Measurements from ENCODE around the gene RAD9A. TPM values are rescaled to one million over a fixed set of nuclear protein-coding genes. Genes with fewer than 3 reads are reported as not detected.

RAD9A gene
- total and polyA plus RNA-seq, 9 of the 15 experiments (the other 6 are each of a cell fraction or from before 2014, with no cell fraction given), result 1.4 to 41.2 (median 16.1) TPM

DNA sequence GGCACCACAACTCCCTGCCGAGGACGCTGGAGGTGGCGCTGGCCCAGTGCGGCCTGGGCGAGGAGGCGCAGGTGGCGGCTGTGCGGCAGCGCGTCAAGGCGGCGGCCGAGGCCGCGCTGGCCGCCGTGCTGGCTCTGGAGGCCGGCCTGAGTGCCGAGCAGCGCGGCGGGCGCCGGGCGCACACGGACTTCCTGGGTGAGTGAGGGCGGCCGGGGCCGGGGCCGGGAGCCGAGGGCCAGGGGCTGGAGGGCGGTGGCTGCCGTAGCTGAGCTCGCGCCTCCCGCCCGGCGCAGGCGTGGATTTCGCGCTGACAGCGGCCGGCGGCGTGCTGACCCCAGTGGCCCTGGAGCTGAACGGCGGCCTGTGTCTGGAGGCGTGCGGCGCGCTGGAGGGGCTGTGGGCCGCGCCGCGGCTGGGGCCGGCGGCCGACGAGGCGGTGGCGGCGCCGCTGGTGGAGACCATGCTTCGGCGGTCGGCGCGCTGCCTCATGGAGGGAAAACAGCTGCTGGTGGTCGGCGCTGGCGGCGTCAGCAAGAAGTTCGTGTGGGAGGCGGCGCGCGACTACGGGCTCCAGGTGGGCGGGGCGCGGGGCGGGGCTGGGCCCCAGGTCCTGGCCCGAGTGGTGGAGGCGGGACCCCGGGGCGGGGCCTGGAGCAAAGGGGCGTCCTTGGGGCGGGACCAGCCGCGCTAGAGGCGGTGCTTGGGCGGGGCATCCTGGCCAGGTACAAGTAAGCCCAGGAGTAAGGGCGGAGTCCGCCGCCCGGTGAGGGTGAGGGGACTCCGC is 29.1 kb downstream of the RAD9A start (continued):
- TF ChIP-seq FOXA3 (CRISPR knock-in tag; conservative IDR thresholded peaks at IDR 0.05 in 1 of 2, IDR thresholded peaks at IDR 0.05 in 1 of 2), result no peak
- peak; percentile 77 for TF ChIP-seq RBBP5 (IDR thresholded peaks at IDR 0.05; ENCODE audit: borderline replicate concordance, insufficient read depth, low read length, poor library complexity, severe bottlenecking)
- no peak; the same call in 1 of the 2 replicates for TF ChIP-seq KLF1 (tag; IDR thresholded peaks at IDR 0.05)
- peak; percentile 65 for TF ChIP-seq KDM5B (IDR thresholded peaks at IDR 0.05; ENCODE audit: insufficient replicate concordance, low read depth, low read length)
- no peak for TF ChIP-seq TCF3 (CRISPR knock-in tag; IDR thresholded peaks at IDR 0.05)
- peak; percentile 95 for TF ChIP-seq L3MBTL2 (IDR thresholded peaks at IDR 0.05)
- TF ChIP-seq SAFB2 (IDR thresholded peaks at IDR 0.05; ENCODE audit: borderline replicate concordance, low read depth, low read length, severe bottlenecking), result no peak
- TF ChIP-seq BCOR (IDR thresholded peaks at IDR 0.05), result no peak
- TF ChIP-seq ZNF780A (CRISPR knock-in tag; IDR thresholded peaks at IDR 0.05), result no peak
- no peak for TF ChIP-seq ZNF695 (CRISPR knock-in tag; IDR thresholded peaks at IDR 0.05)
- TF ChIP-seq BDP1 (IDR thresholded peaks at IDR 0.05; ENCODE audit: insufficient read depth, insufficient read length), result no peak
- no peak for TF ChIP-seq ZNF212 (CRISPR knock-in tag; IDR thresholded peaks at IDR 0.05)
- TF ChIP-seq ZNF175 (CRISPR knock-in tag; IDR thresholded peaks at IDR 0.05; ENCODE audit: low read depth), result 0 out of 2 replicates have a peak, but pooled peaks have one; percentile 32
- peak; percentile 27; the same call in 1 of the 2 replicates for TF ChIP-seq ERF (CRISPR knock-in tag; IDR thresholded peaks at IDR 0.05)
- no peak for TF ChIP-seq CBFA2T2 (conservative IDR thresholded peaks at IDR 0.05)
- peak; percentile 66; the same call in 1 of the 2 replicates for TF ChIP-seq SMAD4 (CRISPR knock-in tag; conservative IDR thresholded peaks at IDR 0.05)
- no peak for TF ChIP-seq NFIX (CRISPR knock-in tag; IDR thresholded peaks at IDR 0.05; ENCODE audit: low read depth)
- TF ChIP-seq HDAC2 (IDR thresholded peaks at IDR 0.05), result no peak
- no peak for TF ChIP-seq ETS2 (tag; IDR thresholded peaks at IDR 0.05; ENCODE audit: borderline replicate concordance, poor library complexity, severe bottlenecking)
- no peak for TF ChIP-seq FOXA1 (IDR thresholded peaks at IDR 0.05; ENCODE audit: borderline replicate concordance)
- TF ChIP-seq, protein P1, sequence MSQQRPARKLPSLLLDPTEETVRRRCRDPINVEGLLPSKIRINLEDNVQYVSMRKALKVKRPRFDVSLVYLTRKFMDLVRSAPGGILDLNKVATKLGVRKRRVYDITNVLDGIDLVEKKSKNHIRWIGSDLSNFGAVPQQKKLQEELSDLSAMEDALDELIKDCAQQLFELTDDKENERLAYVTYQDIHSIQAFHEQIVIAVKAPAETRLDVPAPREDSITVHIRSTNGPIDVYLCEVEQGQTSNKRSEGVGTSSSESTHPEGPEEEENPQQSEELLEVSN (IDR thresholded peaks at IDR 0.05; ENCODE audit: borderline replicate concordance in 1 of 2, extremely low read depth in 1 of 2, insufficient read depth in 1 of 2, insufficient read length in 1 of 2, low read depth in 1 of 2, low read length in 1 of 2, poor library complexity in 1 of 2, severe bottlenecking in 1 of 2), result peak; percentile 84 to 94
- no peak for TF ChIP-seq NFXL1 (CRISPR knock-in tag; IDR thresholded peaks at IDR 0.05)
- no peak for TF ChIP-seq ZNF57 (CRISPR knock-in tag; IDR thresholded peaks at IDR 0.05)
- TF ChIP-seq POLR3G (IDR thresholded peaks at IDR 0.05; ENCODE audit: extremely low read depth, insufficient read length, insufficient replicate concordance), result no peak
- no peak for TF ChIP-seq KDM2B (CRISPR knock-in tag; IDR thresholded peaks at IDR 0.05)
- TF ChIP-seq, protein P2, sequence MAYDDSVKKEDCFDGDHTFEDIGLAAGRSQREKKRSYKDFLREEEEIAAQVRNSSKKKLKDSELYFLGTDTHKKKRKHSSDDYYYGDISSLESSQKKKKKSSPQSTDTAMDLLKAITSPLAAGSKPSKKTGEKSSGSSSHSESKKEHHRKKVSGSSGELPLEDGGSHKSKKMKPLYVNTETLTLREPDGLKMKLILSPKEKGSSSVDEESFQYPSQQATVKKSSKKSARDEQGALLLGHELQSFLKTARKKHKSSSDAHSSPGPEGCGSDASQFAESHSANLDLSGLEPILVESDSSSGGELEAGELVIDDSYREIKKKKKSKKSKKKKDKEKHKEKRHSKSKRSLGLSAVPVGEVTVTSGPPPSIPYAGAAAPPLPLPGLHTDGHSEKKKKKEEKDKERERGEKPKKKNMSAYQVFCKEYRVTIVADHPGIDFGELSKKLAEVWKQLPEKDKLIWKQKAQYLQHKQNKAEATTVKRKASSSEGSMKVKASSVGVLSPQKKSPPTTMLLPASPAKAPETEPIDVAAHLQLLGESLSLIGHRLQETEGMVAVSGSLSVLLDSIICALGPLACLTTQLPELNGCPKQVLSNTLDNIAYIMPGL (CRISPR knock-in tag; IDR thresholded peaks at IDR 0.05), result peak; percentile 34; the same call in 1 of the 2 replicates
- no peak for TF ChIP-seq PHB2 (IDR thresholded peaks at IDR 0.05; ENCODE audit: low read depth)
